Activated T-cell treated with anti-CD3 and anti-CD28 coated beads, Interleukin-2, amount 50 U/mL, for 1 hour (primary cell): ENCODE measurements around the gene NRN1.
"Not testable (repeated sequence)": the region's sequence is repeated elsewhere in the genome, so short reads cannot be mapped to it uniquely, and the experiment has no call there.

Experiments
- DNase-seq: peaks from one replicate; pipeline ENCODE4 v3.0.0-alpha.2; 2020

Gene NRN1

GRCh38 chr6:5981126-5982026 lies 25.3 kb downstream of the NRN1 start:
- no peak for DNase-seq

- DNase-seq, result no peak
These were observed 26.9 kb downstream of the NRN1 start for GRCh38 chr6:5979650-5980420.

GRCh38 chr6:5976811-5977210 lies 29.9 kb downstream of the NRN1 start:
- no peak for DNase-seq

GRCh38 chr6:5968817-5969734 lies 37.6 kb downstream of the NRN1 start:
- no peak for DNase-seq

GRCh38 chr6:5968036-5968435 lies 38.7 kb downstream of the NRN1 start:
- not testable (repeated sequence) for DNase-seq

- DNase-seq, result no peak
These were observed 39.1 kb downstream of the NRN1 start for GRCh38 chr6:5967594-5967993.

GRCh38 chr6:5962794-5963193 lies 43.9 kb downstream of the NRN1 start:
- DNase-seq, result no peak

- DNase-seq, result no peak
These were observed 44.9 kb downstream of the NRN1 start for GRCh38 chr6:5961836-5962235.

GRCh38 chr6:5960456-5960855 lies 46.3 kb downstream of the NRN1 start:
- no peak for DNase-seq

- no peak for DNase-seq
These were observed 47.8 kb downstream of the NRN1 start for GRCh38 chr6:5958921-5959320.

GRCh38 chr6:5956939-5957338 lies 49.8 kb downstream of the NRN1 start:
- no peak for DNase-seq

- no peak for DNase-seq
These were observed 56.4 kb downstream of the NRN1 start for GRCh38 chr6:5950361-5950785.
